ENCODE results near the gene ARPP21. TPM values are rescaled to one million over a fixed set of nuclear protein-coding genes. Genes with fewer than 3 reads are reported as not detected.

ARPP21 gene
- total RNA-seq, 1 experiment from 2014 or later = not detected

GRCh38 chr3:35646081-35646480 lies 6.8 kb downstream of the ARPP21 start:
- TF ChIP-seq EMX1 (CRISPR knock-in tag; IDR thresholded peaks at IDR 0.05) = no peak
- no peak for TF ChIP-seq ZNF671 (CRISPR knock-in tag; IDR thresholded peaks at IDR 0.05)
- no peak for TF ChIP-seq JUN (CRISPR knock-in tag; IDR thresholded peaks at IDR 0.05)
- no peak for TF ChIP-seq ZSCAN18 (CRISPR knock-in tag; IDR thresholded peaks at IDR 0.05)
- TF ChIP-seq, protein P1, sequence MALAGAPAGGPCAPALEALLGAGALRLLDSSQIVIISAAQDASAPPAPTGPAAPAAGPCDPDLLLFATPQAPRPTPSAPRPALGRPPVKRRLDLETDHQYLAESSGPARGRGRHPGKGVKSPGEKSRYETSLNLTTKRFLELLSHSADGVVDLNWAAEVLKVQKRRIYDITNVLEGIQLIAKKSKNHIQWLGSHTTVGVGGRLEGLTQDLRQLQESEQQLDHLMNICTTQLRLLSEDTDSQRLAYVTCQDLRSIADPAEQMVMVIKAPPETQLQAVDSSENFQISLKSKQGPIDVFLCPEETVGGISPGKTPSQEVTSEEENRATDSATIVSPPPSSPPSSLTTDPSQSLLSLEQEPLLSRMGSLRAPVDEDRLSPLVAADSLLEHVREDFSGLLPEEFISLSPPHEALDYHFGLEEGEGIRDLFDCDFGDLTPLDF (CRISPR knock-in tag; IDR thresholded peaks at IDR 0.05) = no peak
- no peak for TF ChIP-seq FOXJ3 (CRISPR knock-in tag; IDR thresholded peaks at IDR 0.05; ENCODE audit: borderline replicate concordance)
- no peak for TF ChIP-seq NFE2L1 (CRISPR knock-in tag; IDR thresholded peaks at IDR 0.05)
- no peak for TF ChIP-seq ZNF263 (CRISPR knock-in tag; IDR thresholded peaks at IDR 0.05; ENCODE audit: low read depth)
- 0 out of 2 replicates have a peak, but pooled peaks cover 2% of the 10 kb centered on the region for H3K4me1 Mint-ChIP-seq
- no peak for DNase-seq (ENCODE audit: low spot score)
- no peak overlapping the region for H3K27ac Mint-ChIP-seq
- no peaks in the 10 kb centered on the region for H3K36me3 Mint-ChIP-seq
- ChIA-PET CTCF (no interaction called here), POLR2A (no interaction called here)
- peaks cover 14% of the 10 kb centered on the region for H3K27me3 Mint-ChIP-seq (ENCODE audit: low read depth)
- H3K9me3 Mint-ChIP-seq = no peaks in the 10 kb centered on the region
- no peak for ATAC-seq
- no peak overlapping the region for H3K4me3 Mint-ChIP-seq

GRCh38 chr3:35647461-35647860 lies 8.1 kb downstream of the ARPP21 start:
- H3K9me3 Mint-ChIP-seq = no peaks in the 10 kb centered on the region
- CTCF ChIA-PET = no interaction called here
- no peak for ATAC-seq
- no peak overlapping the region for H3K27ac Mint-ChIP-seq
- peaks cover under 1% of the 10 kb centered on the region; the same call in 1 of the 2 replicates for H3K27me3 Mint-ChIP-seq (ENCODE audit: low read depth)
- H3K36me3 Mint-ChIP-seq = no peaks in the 10 kb centered on the region
- no peak overlapping the region for H3K4me3 Mint-ChIP-seq
- POLR2A ChIA-PET = no interaction called here
- H3K4me1 Mint-ChIP-seq = 0 out of 2 replicates have a peak, but pooled peaks cover 2% of the 10 kb centered on the region
- no peak for DNase-seq (ENCODE audit: low spot score)
- TF ChIP-seq ZNF138 (CRISPR knock-in tag; conservative IDR thresholded peaks at IDR 0.05) (no peak), PRDM15 (CRISPR knock-in tag; IDR thresholded peaks at IDR 0.05) (no peak), ZNF232 (CRISPR knock-in tag; IDR thresholded peaks at IDR 0.05) (no peak), JUN (CRISPR knock-in tag; IDR thresholded peaks at IDR 0.05) (no peak), ZNF423 (CRISPR knock-in tag; IDR thresholded peaks at IDR 0.05) (no peak), ZBTB21 (CRISPR knock-in tag; IDR thresholded peaks at IDR 0.05; ENCODE audit: borderline replicate concordance) (no peak), NFATC4 (CRISPR knock-in tag; IDR thresholded peaks at IDR 0.05) (no peak)
- TF ChIP-seq, protein P2, sequence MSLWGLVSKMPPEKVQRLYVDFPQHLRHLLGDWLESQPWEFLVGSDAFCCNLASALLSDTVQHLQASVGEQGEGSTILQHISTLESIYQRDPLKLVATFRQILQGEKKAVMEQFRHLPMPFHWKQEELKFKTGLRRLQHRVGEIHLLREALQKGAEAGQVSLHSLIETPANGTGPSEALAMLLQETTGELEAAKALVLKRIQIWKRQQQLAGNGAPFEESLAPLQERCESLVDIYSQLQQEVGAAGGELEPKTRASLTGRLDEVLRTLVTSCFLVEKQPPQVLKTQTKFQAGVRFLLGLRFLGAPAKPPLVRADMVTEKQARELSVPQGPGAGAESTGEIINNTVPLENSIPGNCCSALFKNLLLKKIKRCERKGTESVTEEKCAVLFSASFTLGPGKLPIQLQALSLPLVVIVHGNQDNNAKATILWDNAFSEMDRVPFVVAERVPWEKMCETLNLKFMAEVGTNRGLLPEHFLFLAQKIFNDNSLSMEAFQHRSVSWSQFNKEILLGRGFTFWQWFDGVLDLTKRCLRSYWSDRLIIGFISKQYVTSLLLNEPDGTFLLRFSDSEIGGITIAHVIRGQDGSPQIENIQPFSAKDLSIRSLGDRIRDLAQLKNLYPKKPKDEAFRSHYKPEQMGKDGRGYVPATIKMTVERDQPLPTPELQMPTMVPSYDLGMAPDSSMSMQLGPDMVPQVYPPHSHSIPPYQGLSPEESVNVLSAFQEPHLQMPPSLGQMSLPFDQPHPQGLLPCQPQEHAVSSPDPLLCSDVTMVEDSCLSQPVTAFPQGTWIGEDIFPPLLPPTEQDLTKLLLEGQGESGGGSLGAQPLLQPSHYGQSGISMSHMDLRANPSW (CRISPR knock-in tag; conservative IDR thresholded peaks at IDR 0.05; ENCODE audit: low read depth) = no peak

Data from WTC11 (cell line).